PC-3 (cell line): Measurements from ENCODE around the gene CRELD2. TPM values are rescaled to one million over a fixed set of nuclear protein-coding genes. Genes with fewer than 3 reads are reported as not detected.

Experiments
- ATAC-seq: fragments of 200-7000 bp; cut with Tn5 transposase; 2 replicates; pipeline ENCODE4 v1.9.1; 2020; ENCODE audit warnings: mild to moderate bottlenecking, moderate library complexity
- BruUV-seq: library from RNA; stranded (reverse); fragments of 400-500 nt; replicated peaks from 2 replicates; lab custom pipeline; 2021; lab: Mats Ljungman, UMichigan
- CTCF ChIA-PET: fragments of 300-600 bp; sonication (Branson Sonifier 250); formaldehyde crosslinking; loops from one replicate; lab custom pipeline; 2022; ENCODE audit warnings: antibody characterized with exemption; lab: Charles Lee
- POLR2A ChIA-PET: fragments of 300-600 bp; sonication (Branson Sonifier 250); formaldehyde crosslinking; loops from one replicate; lab custom pipeline; 2022; ENCODE audit warnings: antibody characterized with exemption; ENCODE audit not compliant: unreplicated experiment; lab: Charles Lee
- DNase-seq: peaks from one replicate; pipeline ENCODE4 v3.0.0-alpha.2; 2015
- H2AFZ ChIP-seq: fragments of 300-600 bp; sonication (generic); 2 replicates; pipeline ENCODE4 v1.6.0; 2016; ENCODE audit warnings: antibody characterized with exemption, low read length
- H3F3A ChIP-seq: fragments of 300-600 bp; sonication (generic); one replicate; pipeline ENCODE4 v1.6.0; 2017; ENCODE audit warnings: antibody characterized with exemption, low read length, control low read depth, mild to moderate bottlenecking; ENCODE audit not compliant: unreplicated experiment
- H3K27ac ChIP-seq: fragments of 300-600 bp; sonication (generic); 2 replicates; pipeline ENCODE4 v1.5.1; 2016; ENCODE audit warnings: mild to moderate bottlenecking, low read length
- H3K27me3 ChIP-seq: fragments of 300-600 bp; sonication (generic); 2 replicates; pipeline ENCODE4 v1.6.1; 2016; ENCODE audit warnings: low read length, mixed read lengths
- H3K36me3 ChIP-seq: fragments of 300-600 bp; sonication (generic); 2 replicates; pipeline ENCODE4 v1.6.1; 2016; ENCODE audit warnings: low read depth, mixed run types, low read length, mixed read lengths
- H3K4me1 ChIP-seq: fragments of 300-600 bp; sonication (generic); 2 replicates; pipeline ENCODE4 v1.5.1; 2016; ENCODE audit warnings: low read length; ENCODE audit not compliant: insufficient read depth
- H3K4me2 ChIP-seq: fragments of 300-600 bp; sonication (generic); 2 replicates; pipeline ENCODE4 v1.6.0; 2016; ENCODE audit warnings: low read length
- H3K4me3 ChIP-seq: fragments of 300-600 bp; sonication (generic); 2 replicates; pipeline ENCODE4 v1.5.1; 2016; ENCODE audit warnings: mild to moderate bottlenecking, low read length, mixed read lengths
- H3K79me2 ChIP-seq: fragments of 300-600 bp; sonication (generic); 2 replicates; pipeline ENCODE4 v1.6.1; 2017; ENCODE audit warnings: low read length, mixed read lengths
- H3K9ac ChIP-seq: fragments of 300-600 bp; sonication (generic); 2 replicates; pipeline ENCODE4 v1.6.0; 2016; ENCODE audit warnings: mild to moderate bottlenecking, low read length
- H3K9me2 ChIP-seq: fragments of 300-600 bp; sonication (generic); replicated peaks from 2 replicates; pipeline ENCODE4 v1.6.1; 2016; ENCODE audit warnings: mixed run types, low read length, mixed read lengths
- H3K9me3 ChIP-seq: fragments of 300-600 bp; sonication (generic); 2 replicates; pipeline ENCODE4 v1.6.1; 2016; ENCODE audit warnings: low read length, mixed read lengths
- H4K20me1 ChIP-seq: fragments of 300-600 bp; sonication (generic); 2 replicates; pipeline ENCODE4 v1.6.1; 2016; ENCODE audit warnings: low read length, mixed read lengths
- EZH2 ChIP-seq: fragments of 300-600 bp; sonication (generic); IDR thresholded peaks from one replicate; pipeline ENCODE4 v1.6.1; 2017; ENCODE audit warnings: antibody characterized with exemption, mild to moderate bottlenecking, low read length; ENCODE audit not compliant: unreplicated experiment
- EZH2phosphoT487 ChIP-seq: fragments of 300-600 bp; sonication (generic); IDR thresholded peaks from 2 replicates; pipeline ENCODE4 v1.6.1; 2018; ENCODE audit warnings: mild to moderate bottlenecking, antibody characterized with exemption, low read length, borderline replicate concordance
- intact Hi-C: fragments of 100-400 bp; cut with micrococcal nuclease; formaldehyde crosslinking; loops from 2 replicates; pipeline ENCODE4 v1.9.0; 2023
- total RNA-seq: library from RNA; depleted of rRNA; stranded (reverse); fragments of >200 nt; gene quantifications from 2 replicates; pipeline ENCODE4 v1.2.3, GENCODE V29; 2014
- TF ChIP-seq, protein P1 (sequence below): fragments of 300-600 bp; sonication (generic); conservative IDR thresholded peaks from 2 replicates; pipeline ENCODE4 v1.5.1; 2017; ENCODE audit warnings: antibody characterized with exemption, low read depth, mild to moderate bottlenecking, low read length

The CRELD2 gene
- total RNA-seq, 1 experiment from 2014 or later: 71.3 TPM

DNA sequence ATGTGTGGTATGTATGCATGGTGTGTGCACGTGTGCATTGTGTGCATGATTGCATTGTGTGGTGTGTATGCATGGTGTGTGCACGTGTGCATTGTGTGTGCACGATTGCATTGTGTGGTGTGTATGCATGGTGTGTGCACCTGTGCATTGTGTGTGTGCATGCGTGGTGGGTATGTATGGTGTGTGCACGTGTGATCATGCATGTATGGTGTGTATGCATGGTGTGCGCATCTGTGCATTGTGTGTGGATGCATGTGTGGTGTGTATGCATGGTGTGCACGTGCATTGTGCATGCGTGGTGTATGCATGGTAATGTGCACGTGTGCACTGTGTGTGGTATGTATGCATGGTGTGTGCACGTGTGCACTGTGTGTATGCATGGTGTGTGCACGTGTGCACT lies 17.0 kb upstream of the CRELD2 start:
- Histone ChIP-seq H3K27me3 (no peaks in the 10 kb centered on the region), H3K9me3 (no peaks in the 10 kb centered on the region), H4K20me1 (no peaks in the 10 kb centered on the region), H3K79me2 (no peaks in the 10 kb centered on the region), H2AFZ (no peak overlapping the region), H3K36me3 (no peaks in the 10 kb centered on the region), H3K9ac (no peak overlapping the region), H3K9me2 (no peaks in the 10 kb centered on the region), H3K27ac (no peak overlapping the region), H3K4me3 (no peak overlapping the region), H3K4me1 (no peaks in the 10 kb centered on the region), H3F3A (no peaks in the 10 kb centered on the region), H3K4me2 (no peak overlapping the region)
- BruUV-seq: no TSS peak
- DNase-seq (no peak), ATAC-seq (no peak)
- ChIA-PET POLR2A (no interaction called here), CTCF (no interaction called here)
- intact Hi-C loops: no loop called here
- TF ChIP-seq, protein P1, sequence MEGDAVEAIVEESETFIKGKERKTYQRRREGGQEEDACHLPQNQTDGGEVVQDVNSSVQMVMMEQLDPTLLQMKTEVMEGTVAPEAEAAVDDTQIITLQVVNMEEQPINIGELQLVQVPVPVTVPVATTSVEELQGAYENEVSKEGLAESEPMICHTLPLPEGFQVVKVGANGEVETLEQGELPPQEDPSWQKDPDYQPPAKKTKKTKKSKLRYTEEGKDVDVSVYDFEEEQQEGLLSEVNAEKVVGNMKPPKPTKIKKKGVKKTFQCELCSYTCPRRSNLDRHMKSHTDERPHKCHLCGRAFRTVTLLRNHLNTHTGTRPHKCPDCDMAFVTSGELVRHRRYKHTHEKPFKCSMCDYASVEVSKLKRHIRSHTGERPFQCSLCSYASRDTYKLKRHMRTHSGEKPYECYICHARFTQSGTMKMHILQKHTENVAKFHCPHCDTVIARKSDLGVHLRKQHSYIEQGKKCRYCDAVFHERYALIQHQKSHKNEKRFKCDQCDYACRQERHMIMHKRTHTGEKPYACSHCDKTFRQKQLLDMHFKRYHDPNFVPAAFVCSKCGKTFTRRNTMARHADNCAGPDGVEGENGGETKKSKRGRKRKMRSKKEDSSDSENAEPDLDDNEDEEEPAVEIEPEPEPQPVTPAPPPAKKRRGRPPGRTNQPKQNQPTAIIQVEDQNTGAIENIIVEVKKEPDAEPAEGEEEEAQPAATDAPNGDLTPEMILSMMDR: no peak
- no peak for TF ChIP-seq EZH2
- no peak for TF ChIP-seq EZH2phosphoT487

DNA sequence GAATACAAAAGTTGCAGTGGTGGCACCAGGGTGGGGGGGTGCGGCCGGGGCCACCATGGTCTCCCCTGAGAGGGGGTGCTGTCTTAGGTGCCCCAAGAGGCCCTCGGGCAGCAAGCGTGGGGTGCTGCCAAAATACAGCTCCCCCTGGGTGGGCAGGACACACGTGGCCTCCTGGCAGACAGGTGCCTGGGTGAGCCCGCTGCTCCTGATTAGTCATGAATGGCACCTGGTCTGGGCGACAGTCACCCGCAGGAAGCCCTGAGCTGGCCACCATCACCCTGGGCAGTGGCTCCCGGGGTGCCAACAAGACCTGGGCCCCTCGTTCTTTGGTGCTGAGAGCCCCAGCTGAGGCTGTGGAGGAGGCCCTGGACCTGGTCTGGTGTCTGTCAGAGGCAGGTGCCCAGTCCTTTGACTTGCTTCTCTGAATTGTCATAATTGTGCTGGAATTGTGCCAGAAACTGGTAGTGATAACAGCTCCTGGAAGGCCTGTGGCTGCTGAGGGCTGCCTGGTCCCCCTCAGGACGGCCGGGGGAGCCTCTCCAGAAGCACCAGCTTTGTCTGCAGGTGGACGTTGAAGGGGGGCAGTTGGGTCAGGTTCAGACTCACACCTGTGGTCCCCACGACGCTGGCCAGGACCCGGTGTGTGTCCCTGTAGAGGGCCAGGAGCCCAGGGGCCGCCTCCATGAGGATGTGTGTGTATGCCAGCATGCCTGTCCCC lies 15.0 kb upstream of the CRELD2 start:
- Histone ChIP-seq H4K20me1 (no peaks in the 10 kb centered on the region), H3F3A (no peaks in the 10 kb centered on the region), H3K9me2 (no peaks in the 10 kb centered on the region), H3K79me2 (no peaks in the 10 kb centered on the region), H3K27ac (no peak overlapping the region), H3K4me3 (no peak overlapping the region), H3K27me3 (no peaks in the 10 kb centered on the region), H3K4me1 (no peaks in the 10 kb centered on the region), H3K9ac (no peak overlapping the region), H3K4me2 (no peak overlapping the region), H3K9me3 (no peaks in the 10 kb centered on the region), H3K36me3 (no peaks in the 10 kb centered on the region), H2AFZ (no peak overlapping the region)
- DNase-seq (no peak), ATAC-seq (no peak)
- TF ChIP-seq, protein P1: no peak
- no peak for TF ChIP-seq EZH2phosphoT487
- no peak for TF ChIP-seq EZH2
- no TSS peak for BruUV-seq
- CTCF ChIA-PET: no interaction called here
- intact Hi-C loops: no loop called here
- POLR2A ChIA-PET: no interaction called here

DNA sequence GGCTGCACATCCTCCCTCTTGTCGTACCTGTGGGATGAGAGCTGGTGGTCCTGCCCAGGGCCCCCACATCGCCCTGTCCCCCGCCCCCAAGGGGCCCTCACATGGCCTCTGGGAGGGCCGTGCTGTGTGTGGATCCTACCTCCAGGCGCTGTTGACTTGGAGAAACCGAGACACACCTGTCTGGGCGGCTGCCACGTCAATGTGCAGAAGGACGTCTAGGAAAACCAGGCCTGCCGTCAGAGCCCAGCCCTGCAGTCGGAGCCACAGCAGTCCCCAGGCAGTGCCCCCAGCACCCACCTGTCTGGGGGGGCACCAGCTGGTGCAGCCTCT lies 14.4 kb upstream of the CRELD2 start:
- no peak for TF ChIP-seq EZH2
- no peak for TF ChIP-seq EZH2phosphoT487
- TF ChIP-seq, protein P1: no peak
- Histone ChIP-seq H3K9me3 (no peaks in the 10 kb centered on the region), H4K20me1 (no peaks in the 10 kb centered on the region), H3K36me3 (no peaks in the 10 kb centered on the region), H3K27ac (no peak overlapping the region), H3K4me3 (no peak overlapping the region), H3K27me3 (no peaks in the 10 kb centered on the region), H3K4me2 (no peak overlapping the region), H3K9me2 (no peaks in the 10 kb centered on the region), H3F3A (no peaks in the 10 kb centered on the region), H3K9ac (no peak overlapping the region), H3K79me2 (no peaks in the 10 kb centered on the region), H3K4me1 (no peaks in the 10 kb centered on the region), H2AFZ (no peak overlapping the region)
- no TSS peak for BruUV-seq
- POLR2A ChIA-PET: no interaction called here
- no peak for ATAC-seq
- DNase-seq: no peak
- CTCF ChIA-PET: no interaction called here
- intact Hi-C loops: no loop called here
